CD4-positive, alpha-beta T cell treated with Interleukin-15 for 1 hour (primary cell): ENCODE measurements around the gene SLC39A8.
A peak's percentile ranks its signal among the peaks of the same experiment; 100 is the strongest.

ENCODE experiments used
- DNase-seq: peaks from one replicate; pipeline ENCODE4 v3.0.0-alpha.2; 2020

Gene SLC39A8

GRCh38 chr4:102338405-102338804, 6.9 kb downstream of the SLC39A8 start:
- no peak for DNase-seq

DNA sequence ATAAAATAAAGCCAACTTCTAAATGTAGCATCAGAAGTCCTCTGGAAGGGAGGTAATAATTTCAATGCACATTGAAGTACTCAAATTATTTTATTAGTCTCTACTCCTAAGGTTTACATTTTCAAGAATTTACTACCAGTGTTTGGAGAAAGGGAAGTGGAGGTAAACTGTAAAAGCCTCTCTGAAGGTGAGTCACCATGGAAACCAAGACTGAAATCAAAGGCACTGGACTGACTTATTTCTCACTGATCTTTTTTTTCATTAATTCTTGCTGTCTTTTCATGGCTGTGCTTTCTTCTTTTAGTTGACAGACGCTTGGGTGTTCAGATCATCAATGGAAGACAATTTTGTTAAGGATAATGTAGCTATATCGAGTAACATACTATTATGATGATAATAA, 9.7 kb downstream of the SLC39A8 start:
- DNase-seq: no peak

GRCh38 chr4:102334624-102335023, 10.7 kb downstream of the SLC39A8 start:
- no peak for DNase-seq

- no peak for DNase-seq
These were observed 11.5 kb downstream of the SLC39A8 start for GRCh38 chr4:102333787-102334186.

DNA sequence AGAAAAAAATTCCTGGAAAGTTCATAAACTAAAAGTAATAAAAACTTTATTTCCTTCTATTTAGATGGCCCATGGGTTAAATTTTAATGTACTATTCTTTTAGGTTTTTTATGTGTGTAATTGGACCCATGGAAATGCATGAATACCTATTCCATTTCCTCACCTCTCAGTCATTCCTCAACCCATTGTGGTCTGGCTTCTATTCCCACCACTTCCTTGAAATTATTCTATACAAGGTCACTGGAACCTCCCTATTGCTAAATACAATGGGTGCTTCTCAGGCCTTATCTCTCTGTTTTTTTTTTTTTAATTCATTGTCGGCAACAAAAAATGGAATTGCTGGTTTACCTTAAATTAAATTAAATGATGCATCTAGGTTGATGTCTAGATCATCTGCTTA, 17.2 kb downstream of the SLC39A8 start:
- DNase-seq: no peak

DNA sequence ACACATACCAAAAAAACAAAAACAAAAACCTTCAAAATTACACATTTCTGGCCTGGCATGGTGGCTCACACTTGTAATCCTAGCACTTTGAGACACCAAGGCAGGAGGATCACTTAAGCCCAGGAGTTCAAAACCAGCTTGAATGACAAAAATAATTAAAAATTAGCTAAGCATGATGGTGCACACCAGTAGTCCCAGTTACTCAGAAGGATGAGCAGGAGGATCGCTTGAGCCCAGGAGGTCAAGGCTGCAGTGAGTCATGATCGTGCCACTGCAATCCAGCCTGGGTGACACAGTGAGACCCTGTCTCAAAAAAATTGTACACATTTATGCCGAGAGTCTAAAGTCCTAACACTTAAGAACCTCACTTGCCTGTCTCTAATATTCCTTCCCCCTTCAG, 18.3 kb downstream of the SLC39A8 start:
- DNase-seq: no peak

DNA sequence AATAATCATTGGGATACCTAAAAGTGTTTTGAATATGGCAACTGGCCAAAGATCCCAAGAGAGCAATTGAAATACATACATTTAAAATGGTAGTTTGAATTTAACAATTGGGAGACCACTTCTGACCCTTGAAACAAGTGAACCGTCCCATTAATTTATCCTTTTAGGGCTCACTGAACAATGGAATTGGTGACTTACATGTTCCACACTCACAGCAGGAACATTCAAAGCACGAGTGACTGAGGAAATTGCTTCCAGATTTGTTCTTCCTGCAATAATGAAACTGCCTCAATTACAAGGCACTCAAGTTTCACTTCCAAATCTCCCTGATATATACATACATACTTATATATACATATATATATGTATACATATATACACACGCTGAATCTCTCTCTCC, 20.6 kb downstream of the SLC39A8 start:
- no peak for DNase-seq

DNA sequence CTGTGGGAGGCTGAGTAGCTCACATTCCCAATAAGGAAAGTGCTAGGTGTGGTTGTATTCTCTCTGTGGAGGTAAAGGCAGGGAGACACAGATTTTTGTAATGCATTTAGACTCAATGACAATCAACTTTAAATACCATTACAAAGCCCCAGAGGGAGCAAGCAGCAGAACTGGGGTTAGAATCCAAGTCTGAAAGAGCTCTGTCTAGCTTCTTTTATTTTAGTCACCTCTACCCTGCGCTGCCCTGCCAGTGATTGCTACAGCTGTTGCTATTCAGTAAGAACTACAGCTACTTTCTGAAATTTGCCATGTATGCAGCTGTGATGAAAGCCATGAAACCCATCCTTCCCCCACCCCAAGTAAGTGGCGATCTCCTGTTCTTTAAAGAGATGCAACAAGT, 22.5 kb downstream of the SLC39A8 start:
- DNase-seq: no peak

DNA sequence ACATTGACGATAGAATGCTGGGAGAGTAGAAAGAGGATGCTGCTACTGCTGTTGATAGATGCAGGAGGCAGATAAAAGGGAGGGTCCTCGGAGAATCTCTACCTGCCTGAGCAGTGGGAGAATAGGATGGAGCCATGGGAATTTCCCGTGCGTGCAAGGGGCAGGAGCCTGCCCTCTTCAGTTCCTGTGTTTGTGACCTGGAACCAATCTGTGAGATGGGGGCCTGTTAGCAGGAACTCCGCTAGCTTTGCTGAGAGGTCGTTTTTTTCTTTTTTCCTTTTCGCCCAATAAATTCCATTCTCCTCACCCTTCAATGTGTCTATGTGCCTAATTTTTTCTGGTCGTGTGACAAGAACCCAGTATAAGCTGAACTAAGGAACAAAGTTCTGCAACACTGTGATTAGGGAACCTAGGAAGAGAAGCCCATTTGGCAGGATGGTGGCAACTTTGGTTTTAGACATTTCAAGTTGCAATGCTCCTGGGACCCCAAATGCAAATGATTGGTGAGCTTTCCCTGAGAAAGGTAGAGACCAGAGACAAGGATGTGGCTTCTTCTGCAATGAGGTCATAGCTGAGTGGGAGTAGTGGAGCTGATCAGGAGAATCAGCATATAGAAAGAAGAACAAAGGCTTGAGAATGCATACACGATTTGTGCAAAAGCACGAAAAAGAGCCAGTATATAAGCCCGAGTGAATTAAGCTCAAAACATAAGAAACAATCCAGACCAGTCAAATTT, 23.9 kb downstream of the SLC39A8 start:
- DNase-seq: no peak

DNA sequence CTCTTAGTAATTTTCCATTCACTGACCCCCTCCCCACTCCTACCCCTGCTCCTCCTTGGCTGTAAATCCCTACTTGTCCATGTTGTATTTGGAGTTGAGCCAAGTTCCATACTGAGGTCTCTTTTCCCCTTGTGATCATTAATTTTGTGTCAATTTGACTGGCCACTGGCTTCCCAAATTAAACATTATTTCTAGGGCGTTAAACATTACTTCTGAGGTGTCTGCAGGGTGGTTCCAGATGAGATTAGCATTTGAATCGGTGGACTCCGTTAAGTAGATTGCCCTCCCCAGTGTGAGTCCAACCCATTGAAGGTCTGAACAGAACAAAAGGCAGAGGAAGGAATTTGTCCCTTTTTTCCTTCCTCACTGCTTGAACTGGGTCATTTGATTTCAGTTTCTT, 25.7 kb downstream of the SLC39A8 start:
- no peak for DNase-seq

DNA sequence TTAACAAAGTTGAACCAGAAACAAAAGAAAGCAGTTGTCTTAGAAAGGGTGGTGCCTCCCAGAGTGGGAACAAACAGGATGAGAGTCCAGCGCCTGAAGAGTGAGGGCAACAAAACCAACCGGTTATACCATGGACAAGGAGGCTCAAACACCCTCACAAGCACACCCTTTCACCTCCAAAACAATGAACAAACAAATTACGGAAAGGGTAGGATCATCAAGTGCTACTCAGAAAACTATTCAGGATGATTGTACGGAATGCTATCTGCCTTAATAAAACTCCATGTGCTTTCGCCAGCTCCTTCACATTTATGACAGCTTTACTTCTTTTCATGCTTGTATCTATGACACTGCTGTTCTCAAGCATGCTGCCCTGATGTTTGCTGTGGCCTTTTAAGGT, 26.8 kb downstream of the SLC39A8 start:
- DNase-seq: no peak

- DNase-seq: no peak
These were observed 27.2 kb downstream of the SLC39A8 start for GRCh38 chr4:102318105-102318504.

- no peak for DNase-seq
These were observed 27.8 kb downstream of the SLC39A8 start for GRCh38 chr4:102317459-102317858.

DNA sequence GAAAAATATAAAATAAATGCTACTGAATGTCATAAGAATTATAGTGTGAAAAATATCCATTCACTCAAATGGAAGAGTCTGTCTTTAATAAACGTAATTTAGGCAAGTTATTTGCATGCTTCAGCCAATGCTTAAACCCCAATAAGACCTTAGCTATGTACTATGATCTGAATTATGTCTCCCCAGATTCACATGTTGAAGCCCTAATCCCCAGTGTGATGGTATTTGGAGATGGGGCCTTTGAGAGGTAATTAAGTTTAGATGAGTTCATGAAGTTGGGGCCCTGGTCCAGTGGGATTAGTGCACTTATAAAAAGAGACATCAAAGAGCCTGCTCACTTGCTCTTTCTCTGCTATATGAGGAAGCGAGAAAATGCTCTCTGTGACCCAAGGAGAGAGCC, 28.7 kb downstream of the SLC39A8 start:
- DNase-seq: no peak

DNA sequence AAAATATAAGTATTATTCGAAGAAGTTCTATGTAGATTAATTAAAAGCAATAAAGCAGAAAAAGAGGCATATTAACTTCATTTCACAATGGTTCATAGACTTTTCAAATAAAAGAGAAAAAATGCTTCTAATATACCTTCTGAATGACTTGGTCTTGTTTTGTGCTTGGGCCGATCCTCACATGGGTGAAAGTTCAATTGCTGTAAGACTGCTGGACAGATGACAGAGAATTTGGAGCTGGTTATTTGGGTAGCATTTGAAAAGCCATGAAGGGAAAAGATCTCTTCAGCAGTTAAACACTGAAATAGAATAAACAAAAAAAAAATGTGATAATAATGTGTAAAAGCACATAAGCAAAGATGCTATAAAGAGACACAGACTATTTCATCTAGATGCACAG, 29.8 kb downstream of the SLC39A8 start:
- no peak for DNase-seq

DNA sequence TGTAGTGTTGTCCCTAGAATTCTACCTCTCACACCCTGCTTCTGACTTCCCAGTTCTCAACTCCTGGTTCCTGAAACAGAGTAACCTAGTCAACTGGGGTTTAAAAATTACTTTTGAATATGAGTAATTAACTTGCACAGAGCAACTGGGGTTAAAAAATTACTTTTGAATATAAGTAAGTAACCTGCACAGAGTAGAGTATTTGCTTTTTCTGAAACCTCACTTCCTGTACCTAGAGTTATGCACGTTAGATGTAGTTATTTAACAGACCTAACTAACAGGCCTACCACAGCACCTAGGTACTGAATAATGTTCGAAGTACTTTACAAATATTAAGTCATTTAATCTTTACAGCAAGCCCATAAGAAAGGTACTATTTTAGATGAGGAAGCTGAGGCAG, 32.9 kb downstream of the SLC39A8 start:
- DNase-seq: no peak

DNA sequence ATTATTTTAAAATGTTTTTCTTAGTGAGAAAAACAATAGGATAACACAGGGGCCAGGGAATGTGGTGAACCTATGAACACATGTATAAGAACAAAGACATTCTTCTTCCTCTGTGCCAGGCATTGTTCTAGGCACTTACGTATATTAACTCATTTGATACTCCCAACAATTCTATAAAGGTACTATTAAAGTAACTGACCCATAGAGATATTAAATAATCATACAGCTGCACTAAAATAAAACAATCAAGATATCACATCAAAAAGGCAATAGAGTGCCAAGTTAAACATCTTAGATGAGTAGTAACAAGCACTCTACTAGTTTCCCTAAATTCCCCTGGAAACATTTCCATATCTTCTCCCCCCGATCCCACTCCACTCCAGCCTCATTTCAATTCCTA, 33.4 kb downstream of the SLC39A8 start:
- no peak for DNase-seq

DNA sequence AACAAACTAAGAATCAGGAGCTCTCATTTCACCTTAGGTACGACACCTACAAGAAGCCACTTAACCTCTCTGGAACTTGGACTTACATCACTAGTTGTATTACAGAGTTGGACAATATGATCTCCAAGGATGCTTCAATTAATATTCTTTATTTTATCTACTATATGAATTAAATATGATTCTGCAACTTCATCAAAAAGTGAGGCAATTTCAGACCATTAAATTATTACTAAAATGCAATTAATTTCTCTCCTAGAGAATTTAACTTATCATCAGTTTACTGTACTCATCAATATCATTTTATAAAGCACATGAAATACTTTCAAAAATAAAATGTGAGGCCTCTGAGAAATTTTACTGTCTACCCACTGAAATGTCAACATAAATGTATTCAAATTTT, 33.9 kb downstream of the SLC39A8 start:
- no peak for DNase-seq

- DNase-seq: no peak
These were observed 37.1 kb downstream of the SLC39A8 start for GRCh38 chr4:102308032-102308799.

- DNase-seq: no peak
These were observed 39.6 kb downstream of the SLC39A8 start for GRCh38 chr4:102305666-102306065.

DNA sequence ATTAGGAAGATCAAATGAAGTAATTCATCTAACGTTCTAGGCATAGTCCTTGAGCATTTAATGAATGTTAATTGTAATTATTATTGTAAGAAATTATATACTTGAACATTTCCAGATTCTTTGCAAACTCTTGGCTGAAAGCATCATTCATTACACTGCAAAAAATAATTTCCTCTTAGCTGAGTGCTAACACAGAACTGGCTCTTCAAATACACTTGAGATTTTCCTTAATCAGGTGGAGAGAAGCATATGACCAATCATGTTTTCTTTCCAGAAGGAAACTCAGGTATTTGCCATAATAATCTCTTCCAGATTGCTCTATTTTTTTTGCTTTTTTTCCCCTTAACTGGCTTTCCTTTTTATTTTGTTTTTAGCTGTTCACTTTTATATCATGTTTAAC, 42.5 kb downstream of the SLC39A8 start:
- no peak for DNase-seq

DNA sequence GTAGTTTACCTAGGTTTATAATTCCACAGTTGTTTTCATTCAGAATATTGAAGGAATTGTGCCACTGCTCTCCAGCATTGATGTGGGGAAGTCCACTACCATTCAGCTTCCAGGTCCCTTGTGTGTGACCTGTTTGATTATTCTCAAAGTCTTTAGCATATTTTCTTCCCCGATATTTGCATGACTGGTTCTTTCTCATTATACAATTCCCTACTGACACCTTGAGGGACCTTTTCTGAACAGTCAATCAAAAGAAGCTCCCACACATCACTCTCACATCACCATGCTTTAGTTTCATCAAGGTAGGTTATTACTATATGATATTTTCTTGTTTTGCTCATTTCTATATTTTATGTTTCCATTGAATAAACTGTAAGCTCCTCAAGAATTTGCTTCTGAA, 44.1 kb downstream of the SLC39A8 start:
- no peak for DNase-seq

GRCh38 chr4:102299354-102300107, 45.8 kb downstream of the SLC39A8 start:
- peak; percentile 17 for DNase-seq

- DNase-seq: no peak
These were observed 46.6 kb downstream of the SLC39A8 start for GRCh38 chr4:102298716-102299115.
